Activated CD4-positive, alpha-beta memory T cell treated with anti-CD3 and anti-CD28 coated beads, Interleukin-2, amount 10 ng/mL, durations not matched to agents 7 days and 5 days (primary cell): ENCODE data around the gene LDLRAD4. TPM values are rescaled to one million over a fixed set of nuclear protein-coding genes. Genes with fewer than 3 reads are reported as not detected.

Experiments used
- CTCF ChIA-PET: fragments of 350-600 bp; sonication (Branson Sonifier 250); formaldehyde crosslinking; loops from one replicate; lab custom pipeline; 2021; ENCODE audit warnings: antibody characterized with exemption, inconsistent platforms; lab: Charles Lee
- POLR2A ChIA-PET: fragments of 350-600 bp; sonication (Branson Sonifier 250); formaldehyde crosslinking; loops from one replicate; lab custom pipeline; 2021; ENCODE audit warnings: antibody characterized with exemption; lab: Charles Lee
- DNase-seq: peaks from one replicate; pipeline ENCODE4 v3.0.0-alpha.2; 2020
- H3K27ac Mint-ChIP-seq: one replicate; pipeline ENCODE4 v1.8.0; 2021; ENCODE audit warnings: mild to moderate bottlenecking, mixed read lengths
- H3K27me3 Mint-ChIP-seq: one replicate; pipeline ENCODE4 v1.8.0; 2021; ENCODE audit warnings: mixed read lengths
- H3K36me3 Mint-ChIP-seq: one replicate; pipeline ENCODE4 v1.8.0; 2021; ENCODE audit warnings: low read depth, mixed read lengths
- H3K4me1 Mint-ChIP-seq: one replicate; pipeline ENCODE4 v1.8.0; 2021; ENCODE audit warnings: mixed read lengths
- H3K4me3 Mint-ChIP-seq: one replicate; pipeline ENCODE4 v1.8.0; 2021; ENCODE audit warnings: mild to moderate bottlenecking, mixed read lengths
- H3K9me3 Mint-ChIP-seq: one replicate; pipeline ENCODE4 v1.8.0; 2021; ENCODE audit warnings: mixed read lengths
- total RNA-seq, 2 experiments: library from RNA; stranded (reverse); gene quantifications; one replicate each; pipeline ENCODE4 v1.2.3, GENCODE V29; 2021

LDLRAD4 gene
- total RNA-seq, 2 experiments from 2014 or later, result 19.1 to 22.4 TPM

DNA sequence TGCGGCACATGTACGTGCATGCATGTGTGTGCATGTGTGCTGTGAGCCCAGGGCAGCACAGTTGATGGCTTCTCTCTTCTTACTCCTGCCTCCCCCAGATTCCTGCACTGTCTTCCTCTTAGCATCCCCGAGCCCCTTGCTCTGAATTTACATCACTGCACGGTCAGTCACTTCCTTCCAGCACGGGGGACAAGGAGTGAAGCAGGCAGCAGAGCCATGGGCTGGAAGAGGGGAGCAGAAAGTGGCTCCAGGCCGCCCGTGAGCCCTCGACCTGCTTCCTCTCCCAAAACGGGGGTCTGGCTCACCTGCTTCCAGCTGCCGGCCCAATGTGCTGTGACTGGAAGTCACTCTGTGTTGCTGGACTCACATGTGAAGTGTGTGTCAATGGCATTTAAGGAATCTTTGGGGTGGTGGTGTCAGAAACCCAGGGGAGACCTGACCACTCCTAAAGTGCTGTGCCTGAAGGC is 401.7 kb downstream of the LDLRAD4 start:
- peaks cover 33% of the 10 kb centered on the region for H3K4me1 Mint-ChIP-seq
- no peak overlapping the region for H3K27ac Mint-ChIP-seq
- no peak overlapping the region for H3K4me3 Mint-ChIP-seq
- H3K27me3 Mint-ChIP-seq, result no peaks in the 10 kb centered on the region
- ChIA-PET POLR2A (no interaction called here), CTCF (no interaction called here)
- DNase-seq, result no peak
- H3K9me3 Mint-ChIP-seq, result no peaks in the 10 kb centered on the region
- H3K36me3 Mint-ChIP-seq, result no peaks in the 10 kb centered on the region

DNA sequence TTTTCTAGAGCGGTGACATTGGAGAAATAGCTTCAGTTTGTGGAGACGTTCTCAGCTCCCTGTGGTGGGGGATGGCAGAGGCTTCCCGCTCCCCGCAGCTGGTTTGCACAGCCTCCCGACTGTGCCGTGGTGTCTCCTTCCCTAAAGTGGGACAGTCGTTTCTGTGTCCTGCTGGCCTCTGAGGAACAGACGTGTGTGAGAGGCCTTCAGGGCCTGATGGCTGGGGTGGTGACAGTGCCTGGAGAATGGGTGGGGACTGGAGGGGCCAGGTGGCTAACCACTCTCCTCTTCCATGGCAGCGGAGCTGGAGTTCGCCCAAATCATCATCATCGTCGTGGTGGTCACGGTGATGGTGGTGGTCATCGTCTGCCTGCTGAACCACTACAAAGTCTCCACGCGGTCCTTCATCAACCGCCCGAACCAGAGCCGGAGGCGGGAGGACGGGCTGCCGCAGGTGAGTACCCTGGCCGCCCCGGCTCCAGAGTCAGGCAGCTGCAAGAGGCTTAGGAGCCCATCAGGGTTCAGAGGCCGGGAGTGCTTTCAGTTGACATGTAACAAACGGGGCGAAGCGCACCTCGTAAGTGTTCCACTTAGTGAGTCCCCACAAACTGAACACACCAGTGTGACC is 402.4 kb downstream of the LDLRAD4 start:
- POLR2A ChIA-PET, result interaction anchor here (1.1 kb wide), 1 partner anchor 8 kb away, joined by 4 read pairs; no protein-coding TSS in a partner anchor
- peaks cover 26% of the 10 kb centered on the region for H3K4me1 Mint-ChIP-seq
- DNase-seq, result no peak
- no peaks in the 10 kb centered on the region for H3K9me3 Mint-ChIP-seq
- H3K4me3 Mint-ChIP-seq, result no peak overlapping the region
- no peak overlapping the region for H3K27ac Mint-ChIP-seq
- no peaks in the 10 kb centered on the region for H3K36me3 Mint-ChIP-seq
- no peaks in the 10 kb centered on the region for H3K27me3 Mint-ChIP-seq
- CTCF ChIA-PET, result no interaction called here

DNA sequence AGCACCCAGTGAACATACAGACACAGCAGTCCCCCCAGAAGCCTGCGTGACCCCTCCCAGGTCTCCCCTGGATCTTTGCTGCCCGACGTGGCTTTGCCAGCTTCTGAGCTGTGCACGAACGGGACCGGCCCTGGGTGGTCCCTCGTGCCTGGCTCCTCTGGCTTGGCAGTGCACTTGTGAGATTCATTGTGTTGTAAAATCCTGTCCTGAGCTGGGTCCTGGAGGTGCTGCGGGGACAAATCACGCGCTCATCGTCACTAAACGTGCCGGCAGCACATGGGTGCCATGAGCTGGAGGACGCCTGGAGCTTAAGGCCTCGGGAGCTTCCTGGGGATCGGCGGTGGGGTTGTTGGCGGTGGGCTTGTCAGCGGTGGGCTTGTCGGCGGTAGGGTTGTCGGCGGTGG is 402.9 kb downstream of the LDLRAD4 start:
- H3K27ac Mint-ChIP-seq, result no peak overlapping the region
- H3K36me3 Mint-ChIP-seq, result no peaks in the 10 kb centered on the region
- CTCF ChIA-PET, result interaction anchor here (1.1 kb wide), 1 partner anchor 58 kb away, joined by 3 read pairs; no protein-coding TSS in a partner anchor
- POLR2A ChIA-PET, result interaction anchor here (1.1 kb wide), 1 partner anchor 9 kb away, joined by 4 read pairs; no protein-coding TSS in a partner anchor
- no peaks in the 10 kb centered on the region for H3K9me3 Mint-ChIP-seq
- no peak for DNase-seq
- no peak overlapping the region for H3K4me3 Mint-ChIP-seq
- no peaks in the 10 kb centered on the region for H3K27me3 Mint-ChIP-seq
- H3K4me1 Mint-ChIP-seq, result peaks cover 21% of the 10 kb centered on the region

DNA sequence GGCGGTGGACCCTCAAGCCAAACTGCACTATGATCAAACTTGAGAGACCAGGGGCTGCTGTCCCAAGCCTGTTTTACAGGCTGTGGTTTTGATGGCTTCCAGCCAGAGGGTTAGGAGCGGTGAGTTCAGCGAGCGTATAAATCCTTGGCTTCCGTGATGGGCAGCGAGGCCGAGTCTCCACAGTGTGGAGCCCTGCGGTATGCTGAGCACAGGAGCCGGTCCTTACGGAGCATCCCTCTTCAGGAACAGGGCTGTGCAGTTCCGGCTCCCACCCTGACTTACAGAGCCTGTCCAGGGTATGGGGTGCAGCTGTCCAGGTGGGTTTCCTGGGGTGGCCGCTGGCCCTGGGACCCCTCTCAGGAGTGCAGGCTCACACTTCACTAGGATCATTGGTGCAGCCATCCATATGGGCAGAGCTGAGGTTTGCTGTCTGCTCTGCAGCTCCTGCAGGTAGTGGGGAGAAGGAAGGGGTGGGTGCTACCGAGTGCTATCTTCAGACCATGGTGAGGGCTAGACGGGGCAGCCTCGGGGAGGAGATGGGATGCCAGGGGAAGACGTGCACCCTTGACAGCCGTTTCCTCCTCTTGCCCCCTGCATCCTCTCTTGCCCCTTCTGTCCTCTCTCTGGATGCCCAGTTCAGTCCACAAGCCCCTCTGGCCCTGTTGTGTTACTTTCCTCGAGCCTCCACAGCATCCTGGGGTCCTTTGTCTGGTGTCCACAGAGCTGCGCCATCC is 403.5 kb downstream of the LDLRAD4 start:
- Mint-ChIP-seq H3K9me3 (no peaks in the 10 kb centered on the region), H3K27me3 (no peaks in the 10 kb centered on the region)
- no peak for DNase-seq

DNA sequence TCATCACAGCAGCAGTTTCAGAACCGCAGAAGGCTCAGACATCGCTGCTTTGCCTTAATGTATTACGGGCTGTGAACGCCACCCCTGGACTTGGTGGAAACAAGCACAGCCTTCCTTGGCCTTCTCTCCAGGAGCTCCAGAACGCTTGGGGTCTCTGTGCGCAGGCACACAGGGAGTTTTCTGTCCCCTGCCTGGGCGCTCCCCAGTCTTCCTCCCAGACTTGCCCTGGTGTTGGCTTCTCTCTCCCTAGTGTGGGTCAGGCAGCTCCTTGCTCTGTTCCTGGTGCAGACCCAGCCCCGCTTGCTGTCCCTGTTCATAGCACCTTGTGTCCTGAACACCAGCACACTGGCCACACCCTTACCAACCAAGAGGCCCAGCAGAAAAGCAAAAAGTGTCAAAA is 404.2 kb downstream of the LDLRAD4 start:
- H3K9me3 Mint-ChIP-seq, result no peaks in the 10 kb centered on the region
- H3K4me1 Mint-ChIP-seq, result peaks cover 8% of the 10 kb centered on the region
- H3K36me3 Mint-ChIP-seq, result no peaks in the 10 kb centered on the region
- H3K27ac Mint-ChIP-seq, result no peak overlapping the region
- CTCF ChIA-PET, result interaction anchor here (0.6 to 1.1 kb wide), 2 partner anchors 60 to 1232 kb away, joined by 3 to 4 read pairs; no protein-coding TSS in a partner anchor
- no peak overlapping the region for H3K4me3 Mint-ChIP-seq
- no peaks in the 10 kb centered on the region for H3K27me3 Mint-ChIP-seq
- DNase-seq, result no peak
- POLR2A ChIA-PET, result interaction anchor here (1.7 kb wide), 1 partner anchor 46 kb away, joined by 5 read pairs; no protein-coding TSS in a partner anchor

More for the DNA sequence above, 403.5 kb downstream of the LDLRAD4 start:
- no peaks in the 10 kb centered on the region for H3K36me3 Mint-ChIP-seq
- no peak overlapping the region for H3K4me3 Mint-ChIP-seq
- ChIA-PET CTCF (interaction anchor here (1.1 kb wide), 1 partner anchor 59 kb away, joined by 3 read pairs; no protein-coding TSS in a partner anchor), POLR2A (interaction anchor here (1.1 to 1.7 kb wide), 2 partner anchors 10 to 45 kb away, joined by 4 to 5 read pairs; no protein-coding TSS in a partner anchor)
- no peak overlapping the region for H3K27ac Mint-ChIP-seq
- peaks cover 15% of the 10 kb centered on the region for H3K4me1 Mint-ChIP-seq

DNA sequence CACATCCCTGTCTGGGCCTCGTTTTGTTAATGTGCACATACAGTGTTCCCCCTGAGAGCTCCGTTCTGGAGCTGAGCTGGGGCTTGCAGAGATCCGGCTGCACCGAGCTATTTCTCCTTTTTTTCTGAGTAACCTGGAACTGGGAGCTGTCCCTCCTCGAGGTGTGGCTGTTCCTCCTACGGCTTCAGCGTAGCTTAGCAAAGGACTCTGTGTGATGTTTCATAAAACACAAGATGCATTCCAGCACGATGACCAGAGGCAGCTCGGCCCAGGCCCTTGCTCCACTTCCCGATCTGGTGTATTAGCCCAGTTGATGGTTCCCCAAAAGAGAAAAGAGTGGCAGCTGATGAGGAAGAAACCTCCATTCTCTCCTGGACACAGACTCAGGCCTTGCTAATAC is 404.8 kb downstream of the LDLRAD4 start:
- H3K27me3 Mint-ChIP-seq, result no peaks in the 10 kb centered on the region
- H3K27ac Mint-ChIP-seq, result no peak overlapping the region
- H3K9me3 Mint-ChIP-seq, result no peaks in the 10 kb centered on the region
- peaks cover 4% of the 10 kb centered on the region for H3K4me1 Mint-ChIP-seq
- POLR2A ChIA-PET, result interaction anchor here (1.7 kb wide), 1 partner anchor 46 kb away, joined by 5 read pairs; no protein-coding TSS in a partner anchor
- CTCF ChIA-PET, result interaction anchor here (0.6 kb wide), 1 partner anchor 1233 kb away, joined by 4 read pairs; no protein-coding TSS in a partner anchor
- H3K36me3 Mint-ChIP-seq, result no peaks in the 10 kb centered on the region
- no peak for DNase-seq
- no peak overlapping the region for H3K4me3 Mint-ChIP-seq

DNA sequence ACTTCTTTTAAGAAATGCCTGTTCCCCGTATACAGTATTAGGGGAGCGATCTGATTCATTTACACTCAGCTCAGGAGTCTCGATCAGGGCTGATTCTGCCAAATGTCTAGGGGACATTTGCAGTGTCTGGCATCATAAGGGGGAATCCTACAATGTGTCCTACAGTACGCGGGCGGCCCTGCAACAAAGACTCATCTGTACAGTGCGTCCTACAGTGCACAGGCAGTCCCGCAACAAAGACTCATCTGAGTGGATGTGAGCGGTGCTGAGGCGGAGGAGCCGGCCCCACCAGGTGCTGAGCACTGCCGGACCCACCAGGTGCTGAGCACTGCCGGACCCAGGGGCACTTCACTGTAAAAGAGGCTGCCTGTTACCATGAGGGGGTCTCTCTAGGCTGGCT is 405.3 kb downstream of the LDLRAD4 start:
- no peaks in the 10 kb centered on the region for H3K9me3 Mint-ChIP-seq
- no peak for DNase-seq
- CTCF ChIA-PET, result no interaction called here

DNA sequence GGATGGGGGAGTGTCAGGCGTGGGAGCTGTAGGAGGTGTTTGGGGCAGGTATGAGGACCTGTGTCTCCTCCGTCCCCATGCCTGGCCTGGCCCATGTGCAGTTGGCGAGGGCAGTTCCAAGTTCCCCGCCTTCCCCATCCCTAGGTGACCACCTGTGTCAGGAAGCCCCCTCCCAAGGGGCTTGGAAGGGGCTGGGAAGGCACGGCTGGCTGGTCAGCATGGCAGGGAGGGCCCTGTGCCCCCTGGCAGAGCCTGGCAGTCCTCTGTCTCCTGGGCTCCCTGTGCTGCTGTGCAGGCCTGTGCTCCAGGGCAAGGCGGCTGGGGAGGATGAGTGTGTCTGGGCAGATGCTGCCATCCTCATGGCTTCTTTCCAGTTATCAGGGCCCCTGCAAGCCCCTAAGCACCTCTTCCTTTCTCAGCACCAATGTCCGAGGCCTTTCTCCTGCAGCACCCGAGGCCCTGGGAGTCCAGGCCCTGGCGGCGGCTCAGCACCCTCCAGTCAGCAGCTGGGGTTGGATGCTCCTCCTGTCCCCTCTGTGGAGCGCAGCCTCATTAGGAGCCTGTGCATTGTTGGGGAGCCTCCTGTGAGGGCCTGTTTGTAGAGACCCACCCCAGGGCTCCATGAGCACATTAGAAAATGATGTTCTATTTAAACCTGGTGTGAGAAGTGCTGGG is 406.1 kb downstream of the LDLRAD4 start:
- ChIA-PET CTCF (no interaction called here), POLR2A (no interaction called here)
- Mint-ChIP-seq H3K9me3 (no peaks in the 10 kb centered on the region), H3K4me3 (no peak overlapping the region), H3K36me3 (no peaks in the 10 kb centered on the region), H3K4me1 (peaks cover 5% of the 10 kb centered on the region), H3K27ac (no peak overlapping the region), H3K27me3 (no peaks in the 10 kb centered on the region)
- no peak for DNase-seq

More for the DNA sequence above, 405.3 kb downstream of the LDLRAD4 start:
- Mint-ChIP-seq H3K27ac (no peak overlapping the region), H3K4me3 (no peak overlapping the region), H3K4me1 (peaks cover 2% of the 10 kb centered on the region), H3K36me3 (no peaks in the 10 kb centered on the region), H3K27me3 (no peaks in the 10 kb centered on the region)
- POLR2A ChIA-PET, result interaction anchor here (1.7 kb wide), 1 partner anchor 47 kb away, joined by 5 read pairs; no protein-coding TSS in a partner anchor

DNA sequence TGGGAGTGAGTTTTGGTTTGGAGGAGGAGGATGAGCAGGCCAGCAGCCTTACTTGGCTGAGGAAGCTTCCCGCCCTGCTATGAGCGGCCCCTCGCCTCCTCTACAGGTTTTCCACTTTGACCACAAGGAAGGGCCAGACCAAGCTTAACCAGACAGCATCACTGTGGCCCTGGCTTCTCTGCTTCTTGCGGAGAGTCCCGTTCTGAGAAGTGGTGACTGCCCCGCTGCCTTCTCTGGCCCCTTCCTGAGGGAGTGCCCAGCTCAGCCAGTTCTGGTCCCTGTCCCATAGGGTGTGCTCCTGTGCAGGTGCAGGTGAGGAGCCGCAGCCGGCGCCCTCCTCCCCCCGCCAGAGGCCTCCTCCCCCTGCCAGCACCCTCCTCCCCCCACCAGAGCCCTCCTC is 406.8 kb downstream of the LDLRAD4 start:
- POLR2A ChIA-PET, result no interaction called here
- no peaks in the 10 kb centered on the region for H3K27me3 Mint-ChIP-seq
- H3K4me3 Mint-ChIP-seq, result no peak overlapping the region

DNA sequence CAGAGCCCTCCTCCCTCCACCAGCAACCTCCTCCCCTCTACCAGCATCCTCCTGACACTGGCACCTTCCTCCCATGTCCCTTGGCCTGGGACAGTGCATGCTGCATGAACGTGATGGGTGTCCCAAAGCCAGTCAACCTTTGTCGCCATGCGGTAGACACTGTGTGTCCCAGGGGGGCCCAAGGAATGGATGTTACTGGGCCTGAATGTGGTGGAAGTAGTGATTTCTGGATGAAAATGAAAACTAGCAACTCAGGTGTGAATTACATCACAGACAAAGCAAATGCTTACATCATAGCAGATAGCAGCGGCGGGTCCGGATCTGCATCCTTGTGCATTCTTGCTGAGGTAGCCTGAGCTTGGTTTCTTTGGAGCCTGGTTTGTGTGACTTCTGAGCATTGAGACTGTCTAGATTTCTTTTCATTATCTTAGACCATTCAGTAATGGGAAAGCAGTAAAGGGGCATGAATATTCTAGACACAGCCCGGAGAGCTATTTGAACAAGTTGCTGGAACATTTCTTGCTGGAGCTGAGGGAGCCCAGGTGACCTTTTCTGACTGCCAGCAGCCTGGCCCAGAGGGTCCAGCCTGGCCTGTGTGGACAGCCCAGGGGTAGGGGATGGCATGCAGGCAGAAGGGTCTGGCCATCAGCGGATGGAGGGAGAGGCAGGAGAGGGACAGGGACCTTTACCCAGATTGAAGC is 407.4 kb downstream of the LDLRAD4 start:
- Mint-ChIP-seq H3K4me3 (no peak overlapping the region), H3K27me3 (no peaks in the 10 kb centered on the region), H3K4me1 (peaks cover 10% of the 10 kb centered on the region), H3K36me3 (no peaks in the 10 kb centered on the region), H3K9me3 (no peaks in the 10 kb centered on the region), H3K27ac (no peak overlapping the region)
- ChIA-PET POLR2A (interaction anchor here (1.1 kb wide), 1 partner anchor 20 kb away, joined by 3 read pairs; no protein-coding TSS in a partner anchor), CTCF (interaction anchor here (1.4 to 1.7 kb wide), 2 partner anchors 67 to 410 kb away, joined by 4 to 5 read pairs; no protein-coding TSS in a partner anchor)
- no peak for DNase-seq

More for the DNA sequence above, 406.8 kb downstream of the LDLRAD4 start:
- no peak for DNase-seq
- CTCF ChIA-PET, result no interaction called here
- H3K27ac Mint-ChIP-seq, result no peak overlapping the region
- H3K4me1 Mint-ChIP-seq, result peaks cover 10% of the 10 kb centered on the region
- no peaks in the 10 kb centered on the region for H3K9me3 Mint-ChIP-seq
- no peaks in the 10 kb centered on the region for H3K36me3 Mint-ChIP-seq

DNA sequence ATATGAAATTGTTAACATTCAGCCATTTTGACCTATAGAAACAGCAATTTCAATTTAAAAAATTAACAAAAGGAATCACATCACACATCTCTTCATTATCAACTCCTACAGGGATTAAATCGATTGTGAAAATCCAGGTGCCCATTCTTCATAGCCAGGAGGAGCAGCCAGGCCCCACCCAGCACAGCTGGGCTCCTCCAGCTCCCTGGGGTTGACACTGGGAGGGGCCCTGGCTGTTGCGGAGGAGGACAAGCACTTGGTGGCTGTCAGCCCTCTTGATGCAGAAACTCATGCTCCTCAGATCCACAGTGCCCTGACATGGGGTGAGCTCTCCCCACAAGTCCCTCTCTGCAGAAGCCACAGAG is 408.0 kb downstream of the LDLRAD4 start:
- no peaks in the 10 kb centered on the region for H3K27me3 Mint-ChIP-seq
- CTCF ChIA-PET, result interaction anchor here (1.4 to 1.7 kb wide), 2 partner anchors 68 to 410 kb away, joined by 4 to 5 read pairs; no protein-coding TSS in a partner anchor
- peaks cover 10% of the 10 kb centered on the region for H3K4me1 Mint-ChIP-seq
- H3K27ac Mint-ChIP-seq, result no peak overlapping the region
- no peaks in the 10 kb centered on the region for H3K36me3 Mint-ChIP-seq
- H3K4me3 Mint-ChIP-seq, result no peak overlapping the region
- no peaks in the 10 kb centered on the region for H3K9me3 Mint-ChIP-seq
- POLR2A ChIA-PET, result interaction anchor here (1.1 kb wide), 1 partner anchor 20 kb away, joined by 3 read pairs; no protein-coding TSS in a partner anchor
- no peak for DNase-seq

DNA sequence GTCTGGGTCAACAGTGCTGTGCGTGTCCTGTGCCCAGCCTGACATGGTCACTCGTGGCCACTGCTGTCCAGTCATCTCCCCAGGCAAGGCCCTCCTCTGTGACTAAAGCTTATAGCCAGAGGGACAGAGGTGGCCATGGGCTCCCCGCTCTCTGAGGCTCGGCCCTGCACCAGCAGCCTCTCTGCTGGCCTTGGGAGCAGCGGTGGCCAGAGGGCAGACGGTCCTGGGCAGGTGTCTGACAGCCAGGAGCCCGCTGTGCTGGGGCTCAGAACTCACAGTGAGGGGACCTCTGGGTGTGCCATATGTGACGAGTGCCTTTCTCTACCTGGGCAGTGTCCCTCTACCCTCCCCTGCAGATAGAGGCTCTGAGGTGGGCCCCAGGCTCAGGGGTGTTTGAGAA is 409.1 kb downstream of the LDLRAD4 start:
- no peak overlapping the region for H3K27ac Mint-ChIP-seq
- POLR2A ChIA-PET, result interaction anchor here (0.9 kb wide), 1 partner anchor 14 kb away, joined by 3 read pairs; no protein-coding TSS in a partner anchor

More for the DNA sequence above, 409.1 kb downstream of the LDLRAD4 start:
- Mint-ChIP-seq H3K9me3 (no peaks in the 10 kb centered on the region), H3K4me1 (peaks cover 10% of the 10 kb centered on the region), H3K27me3 (no peaks in the 10 kb centered on the region), H3K36me3 (no peaks in the 10 kb centered on the region), H3K4me3 (no peak overlapping the region)
- CTCF ChIA-PET, result interaction anchor here (1.7 to 4.6 kb wide), 2 partner anchors 69 to 411 kb away, joined by 4 to 49 read pairs; no protein-coding TSS in a partner anchor
- DNase-seq, result no peak
